Panc1 (cell line): ENCODE measurements around the gene NSUN6. TPM values are rescaled to one million over a fixed set of nuclear protein-coding genes. Genes with fewer than 3 reads are reported as not detected.

Source experiments
- ATAC-seq: fragments of 200-7000 bp; cut with Tn5 transposase; 2 replicates; pipeline ENCODE4 v1.9.1; 2020; ENCODE audit warnings: mild to moderate bottlenecking, moderate library complexity
- BruUV-seq: library from RNA; stranded (reverse); fragments of 400-500 nt; replicated peaks from 2 replicates; lab custom pipeline; 2021; lab: Mats Ljungman, UMichigan
- CTCF ChIA-PET: fragments of 300-600 bp; sonication (Branson Sonifier 250); formaldehyde crosslinking; loops from one replicate; lab custom pipeline; 2022; ENCODE audit warnings: antibody characterized with exemption; lab: Charles Lee
- POLR2A ChIA-PET: fragments of 300-600 bp; sonication (Branson Sonifier 250); formaldehyde crosslinking; loops from one replicate; lab custom pipeline; 2022; ENCODE audit warnings: antibody characterized with exemption; lab: Charles Lee
- DNase-seq: peaks from one replicate; pipeline ENCODE4 v3.0.0-alpha.2; 2010; ENCODE audit warnings: low read depth, low spot score
- H3K27ac ChIP-seq: 2 replicates; pipeline ENCODE4 v1.5.1; 2011; ENCODE audit warnings: mild to moderate bottlenecking, low read length, inconsistent platforms
- H3K27me3 ChIP-seq: fragments of 200-500 bp; sonication (Bioruptor generic); 2 replicates; pipeline ENCODE4 v1.6.0; 2014; ENCODE audit warnings: low read length, inconsistent platforms; ENCODE audit not compliant: control insufficient read depth, insufficient read depth
- H3K36me3 ChIP-seq: fragments of 200-500 bp; sonication (Bioruptor generic); 2 replicates; pipeline ENCODE4 v1.5.1; 2014; ENCODE audit warnings: inconsistent platforms, mild to moderate bottlenecking, low read length, moderate library complexity; ENCODE audit not compliant: control insufficient read depth, insufficient read depth
- H3K4me1 ChIP-seq: 2 replicates; pipeline ENCODE4 v1.5.1; 2011; ENCODE audit warnings: inconsistent platforms, mild to moderate bottlenecking, low read length, moderate library complexity; ENCODE audit not compliant: control insufficient read depth, insufficient read depth
- H3K4me3 ChIP-seq, 2 experiments: 2 replicates each; pipeline ENCODE4 v1.5.1; 2011 to 2012; ENCODE audit warnings: low read depth in 2 of 2, low read length in 2 of 2, mild to moderate bottlenecking in 2 of 2, inconsistent platforms in 1 of 2, moderate library complexity in 1 of 2
- H3K9me3 ChIP-seq: fragments of 200-500 bp; sonication (Bioruptor generic); 2 replicates; pipeline ENCODE4 v1.5.1; 2014; ENCODE audit warnings: low read depth, mild to moderate bottlenecking, inconsistent platforms, low read length, moderate library complexity; ENCODE audit not compliant: control insufficient read depth, insufficient read depth
- POLR2AphosphoS5 ChIP-seq: IDR thresholded peaks from 2 replicates; pipeline ENCODE4 v1.6.1; 2012; ENCODE audit warnings: mild to moderate bottlenecking, low read depth, low read length, moderate library complexity
- SIN3A ChIP-seq: IDR thresholded peaks from 2 replicates; pipeline ENCODE4 v1.6.1; 2012; ENCODE audit warnings: low read depth, mild to moderate bottlenecking, low read length, moderate library complexity, borderline replicate concordance; ENCODE audit not compliant: insufficient read depth
- TCF7L2 ChIP-seq: IDR thresholded peaks from 2 replicates; pipeline ENCODE4 v1.6.1; 2011; ENCODE audit warnings: mild to moderate bottlenecking, low read depth, low read length, inconsistent platforms
- in situ Hi-C: cut with HindIII; loops from 2 replicates; pipeline ENCODE4 v1.10.0; 2016; ENCODE audit warnings: low sequenced_read_pairs, low pct_unique_long_range_greater_than_20kb
- intact Hi-C: fragments of 100-400 bp; cut with micrococcal nuclease; formaldehyde crosslinking; loops from one replicate; pipeline ENCODE4 v1.10.0; 2022; ENCODE audit not compliant: unreplicated experiment
- total RNA-seq: library from RNA; stranded (reverse); gene quantifications from one replicate; pipeline ENCODE4 v1.2.1, GENCODE V29; 2021; ENCODE audit not compliant: unreplicated experiment
- TF ChIP-seq, protein P1 (sequence below): fragments of 450-650 bp; IDR thresholded peaks from 2 replicates; pipeline ENCODE4 v1.5.1; 2017; ENCODE audit warnings: mild to moderate bottlenecking
- TF ChIP-seq, protein P2 (sequence below), 2 experiments: IDR thresholded peaks; 2 replicates each; pipeline ENCODE4 v1.6.1; 2011 to 2012; ENCODE audit warnings: low read depth in 2 of 2, control low read depth in 1 of 2, low read length in 1 of 2, mild to moderate bottlenecking in 1 of 2, moderate library complexity in 1 of 2; ENCODE audit not compliant: insufficient read depth in 1 of 2

NSUN6 gene
- total RNA-seq, 1 experiment from 2014 or later = 4.3 TPM

DNA sequence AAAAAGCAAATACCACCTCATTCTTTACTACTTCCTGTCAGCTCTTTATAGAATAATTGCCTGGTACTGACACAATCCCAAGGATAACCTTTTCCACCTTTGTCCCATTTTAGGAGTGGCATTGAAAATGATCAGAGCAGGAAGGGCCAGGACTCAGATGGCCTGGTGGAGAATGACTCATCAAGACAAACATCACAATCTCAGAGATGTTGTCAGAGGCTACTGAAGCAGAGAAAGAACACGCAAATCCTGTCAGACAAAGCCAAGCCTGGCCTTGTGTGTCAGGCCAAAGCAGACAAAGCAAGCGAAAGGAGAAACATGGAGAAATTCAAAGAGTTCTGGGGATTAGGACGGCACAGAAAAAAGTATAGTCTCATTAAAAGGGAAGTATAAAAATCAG lies 40.9 kb downstream of the NSUN6 start:
- no TSS peak for BruUV-seq
- peak; percentile 70 for DNase-seq
- no peaks in the 10 kb centered on the region for H3K9me3 ChIP-seq
- no peak overlapping the region for H3K4me3 ChIP-seq
- TF ChIP-seq SIN3A = no peak
- H3K27me3 ChIP-seq = no peaks in the 10 kb centered on the region
- POLR2A ChIA-PET = no interaction called here
- intact Hi-C loops (no loop called here), in situ Hi-C loops (no loop called here)
- CTCF ChIA-PET = no interaction called here
- H3K36me3 ChIP-seq = no peaks in the 10 kb centered on the region; the same call in 1 of the 2 replicates
- peak overlapping the region; percentile 63 for H3K27ac ChIP-seq
- peaks cover 9% of the 10 kb centered on the region for H3K4me1 ChIP-seq
- ATAC-seq = peak; percentile 96

DNA sequence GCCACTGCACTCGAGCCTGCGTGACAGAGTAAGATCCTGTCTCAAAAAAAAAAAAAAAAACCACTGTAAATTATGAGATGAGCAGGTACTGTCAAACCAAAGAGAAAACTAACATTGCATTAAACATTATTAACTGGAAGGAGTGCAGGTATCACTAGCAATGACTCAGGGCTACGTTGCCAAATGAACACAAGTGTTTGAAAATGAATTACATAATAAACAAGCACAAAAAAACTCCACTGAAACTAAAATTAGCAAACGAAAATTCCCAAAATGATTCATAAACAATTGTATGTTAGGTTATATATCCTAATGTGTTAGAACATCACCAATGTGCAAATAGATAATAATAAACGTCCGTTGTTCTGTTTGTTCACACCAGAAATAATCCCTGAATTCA lies 42.8 kb downstream of the NSUN6 start:
- no peak overlapping the region for H3K4me3 ChIP-seq
- in situ Hi-C loops = no loop called here
- H3K27ac ChIP-seq = no peak overlapping the region
- no peaks in the 10 kb centered on the region for H3K9me3 ChIP-seq
- H3K36me3 ChIP-seq = no peaks in the 10 kb centered on the region
- intact Hi-C loops = no loop called here
- ChIA-PET POLR2A (no interaction called here), CTCF (no interaction called here)
- no peak for ATAC-seq
- no TSS peak for BruUV-seq
- no peak for DNase-seq
- TF ChIP-seq TCF7L2 = no peak
- TF ChIP-seq, protein P1, sequence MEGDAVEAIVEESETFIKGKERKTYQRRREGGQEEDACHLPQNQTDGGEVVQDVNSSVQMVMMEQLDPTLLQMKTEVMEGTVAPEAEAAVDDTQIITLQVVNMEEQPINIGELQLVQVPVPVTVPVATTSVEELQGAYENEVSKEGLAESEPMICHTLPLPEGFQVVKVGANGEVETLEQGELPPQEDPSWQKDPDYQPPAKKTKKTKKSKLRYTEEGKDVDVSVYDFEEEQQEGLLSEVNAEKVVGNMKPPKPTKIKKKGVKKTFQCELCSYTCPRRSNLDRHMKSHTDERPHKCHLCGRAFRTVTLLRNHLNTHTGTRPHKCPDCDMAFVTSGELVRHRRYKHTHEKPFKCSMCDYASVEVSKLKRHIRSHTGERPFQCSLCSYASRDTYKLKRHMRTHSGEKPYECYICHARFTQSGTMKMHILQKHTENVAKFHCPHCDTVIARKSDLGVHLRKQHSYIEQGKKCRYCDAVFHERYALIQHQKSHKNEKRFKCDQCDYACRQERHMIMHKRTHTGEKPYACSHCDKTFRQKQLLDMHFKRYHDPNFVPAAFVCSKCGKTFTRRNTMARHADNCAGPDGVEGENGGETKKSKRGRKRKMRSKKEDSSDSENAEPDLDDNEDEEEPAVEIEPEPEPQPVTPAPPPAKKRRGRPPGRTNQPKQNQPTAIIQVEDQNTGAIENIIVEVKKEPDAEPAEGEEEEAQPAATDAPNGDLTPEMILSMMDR = no peak
- TF ChIP-seq POLR2AphosphoS5 = no peak
- TF ChIP-seq, protein P2, sequence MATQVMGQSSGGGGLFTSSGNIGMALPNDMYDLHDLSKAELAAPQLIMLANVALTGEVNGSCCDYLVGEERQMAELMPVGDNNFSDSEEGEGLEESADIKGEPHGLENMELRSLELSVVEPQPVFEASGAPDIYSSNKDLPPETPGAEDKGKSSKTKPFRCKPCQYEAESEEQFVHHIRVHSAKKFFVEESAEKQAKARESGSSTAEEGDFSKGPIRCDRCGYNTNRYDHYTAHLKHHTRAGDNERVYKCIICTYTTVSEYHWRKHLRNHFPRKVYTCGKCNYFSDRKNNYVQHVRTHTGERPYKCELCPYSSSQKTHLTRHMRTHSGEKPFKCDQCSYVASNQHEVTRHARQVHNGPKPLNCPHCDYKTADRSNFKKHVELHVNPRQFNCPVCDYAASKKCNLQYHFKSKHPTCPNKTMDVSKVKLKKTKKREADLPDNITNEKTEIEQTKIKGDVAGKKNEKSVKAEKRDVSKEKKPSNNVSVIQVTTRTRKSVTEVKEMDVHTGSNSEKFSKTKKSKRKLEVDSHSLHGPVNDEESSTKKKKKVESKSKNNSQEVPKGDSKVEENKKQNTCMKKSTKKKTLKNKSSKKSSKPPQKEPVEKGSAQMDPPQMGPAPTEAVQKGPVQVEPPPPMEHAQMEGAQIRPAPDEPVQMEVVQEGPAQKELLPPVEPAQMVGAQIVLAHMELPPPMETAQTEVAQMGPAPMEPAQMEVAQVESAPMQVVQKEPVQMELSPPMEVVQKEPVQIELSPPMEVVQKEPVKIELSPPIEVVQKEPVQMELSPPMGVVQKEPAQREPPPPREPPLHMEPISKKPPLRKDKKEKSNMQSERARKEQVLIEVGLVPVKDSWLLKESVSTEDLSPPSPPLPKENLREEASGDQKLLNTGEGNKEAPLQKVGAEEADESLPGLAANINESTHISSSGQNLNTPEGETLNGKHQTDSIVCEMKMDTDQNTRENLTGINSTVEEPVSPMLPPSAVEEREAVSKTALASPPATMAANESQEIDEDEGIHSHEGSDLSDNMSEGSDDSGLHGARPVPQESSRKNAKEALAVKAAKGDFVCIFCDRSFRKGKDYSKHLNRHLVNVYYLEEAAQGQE (IDR thresholded peaks at IDR 0.05; ENCODE audit: insufficient read depth in 1 of 2, low read depth in 2 of 2, low read length in 1 of 2) = no peak
- no peak for TF ChIP-seq SIN3A
- no peaks in the 10 kb centered on the region for H3K27me3 ChIP-seq
- H3K4me1 ChIP-seq = peaks cover 9% of the 10 kb centered on the region

DNA sequence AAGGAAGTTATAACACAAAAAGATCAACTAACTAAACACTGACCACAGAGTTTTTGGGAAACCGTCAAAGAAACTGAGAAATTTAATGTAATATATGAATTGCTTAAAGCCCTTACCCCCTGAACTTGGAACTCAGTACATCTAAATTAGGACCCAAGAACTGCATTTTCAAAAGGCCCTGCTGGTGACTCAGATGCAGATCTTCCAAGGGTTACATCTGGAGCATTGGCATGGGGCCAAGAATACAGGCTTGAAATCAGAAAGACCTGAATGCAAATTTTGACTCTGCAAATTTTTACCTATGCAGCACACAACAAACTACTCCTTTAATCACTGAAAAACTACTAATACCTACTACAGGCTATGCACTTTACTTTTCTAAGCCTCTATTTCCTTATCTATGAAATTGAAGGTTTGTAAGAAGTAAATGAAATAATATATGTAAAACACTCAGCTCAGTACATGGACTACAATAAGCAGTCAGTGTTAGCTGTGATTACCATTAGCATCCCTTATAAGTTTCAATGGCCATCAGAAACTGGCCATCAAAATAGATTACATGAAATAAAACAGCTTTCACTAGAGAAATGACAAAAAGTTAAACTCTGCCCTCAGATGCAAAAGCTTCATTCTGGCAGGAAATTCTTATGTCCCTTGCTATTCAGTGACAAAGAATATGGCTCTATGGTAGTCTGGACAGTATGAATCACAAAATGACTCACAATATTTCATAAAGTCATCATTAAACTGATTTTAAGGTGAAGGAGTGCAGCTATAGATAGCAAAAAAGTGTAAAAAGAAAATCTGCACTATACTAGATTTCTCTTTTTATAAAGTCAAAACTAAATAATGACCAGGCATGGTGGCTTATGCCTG lies 43.6 kb downstream of the NSUN6 start:
- TF ChIP-seq TCF7L2 (no peak), POLR2AphosphoS5 (no peak), SIN3A (no peak)
- TF ChIP-seq, protein P2 (IDR thresholded peaks at IDR 0.05; ENCODE audit: insufficient read depth in 1 of 2, low read depth in 2 of 2, low read length in 1 of 2) = no peak
- TF ChIP-seq, protein P1 = no peak
- CTCF ChIA-PET = no interaction called here
- peaks cover 9% of the 10 kb centered on the region for H3K4me1 ChIP-seq
- no peak overlapping the region for H3K4me3 ChIP-seq
- POLR2A ChIA-PET = no interaction called here
- H3K27me3 ChIP-seq = no peaks in the 10 kb centered on the region
- DNase-seq (no peak), ATAC-seq (no peak; the same call in 1 of the 2 replicates)
- no peak overlapping the region for H3K27ac ChIP-seq
- no TSS peak for BruUV-seq
- no peaks in the 10 kb centered on the region for H3K36me3 ChIP-seq
- in situ Hi-C loops = no loop called here
- intact Hi-C loops = no loop called here
- no peaks in the 10 kb centered on the region for H3K9me3 ChIP-seq
